Endometrium (tissue), 2 donors: ENCODE data around the gene DAPK1.
A peak's percentile ranks its signal among the peaks of the same experiment; 100 is the strongest.

Experiments used
- FAIRE-seq: peaks from 2 replicates; lab custom pipeline; 2012; peaks lifted over from hg19 to GRCh38; lab: Jason Lieb, UNC
- donor health status: control.
- donor health status: control.

Gene DAPK1

DNA sequence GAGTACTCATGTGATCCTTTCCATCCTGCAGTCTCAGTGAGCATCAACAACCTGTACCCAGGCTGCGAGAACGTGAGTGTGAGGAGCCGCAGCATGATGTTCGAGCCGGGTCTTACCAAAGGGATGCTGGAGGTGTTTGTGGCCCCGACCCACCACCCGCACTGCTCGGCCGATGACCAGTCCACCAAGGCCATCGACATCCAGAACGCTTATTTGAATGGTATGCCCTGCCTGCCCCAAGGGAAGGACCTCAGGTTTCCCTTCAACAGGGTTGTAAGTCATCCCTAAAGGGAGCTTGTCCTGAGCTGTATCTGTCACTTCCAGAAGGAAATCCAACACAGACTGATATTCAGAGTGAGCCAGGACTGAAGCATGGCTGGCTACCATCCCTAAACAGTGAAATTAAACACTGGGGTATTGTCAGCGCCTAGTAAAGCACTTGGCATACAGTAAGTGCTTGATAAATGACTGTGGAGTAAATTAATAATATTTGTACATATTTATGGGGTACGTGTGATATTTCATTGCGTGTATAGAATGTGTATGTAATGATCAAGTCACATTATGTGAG is 188.9 kb downstream of the DAPK1 start:
- no peak for FAIRE-seq

- FAIRE-seq = peak; percentile 91
Measured at GRCh38 chr9:87687207-87687606, 189.5 kb downstream of the DAPK1 start.

DNA sequence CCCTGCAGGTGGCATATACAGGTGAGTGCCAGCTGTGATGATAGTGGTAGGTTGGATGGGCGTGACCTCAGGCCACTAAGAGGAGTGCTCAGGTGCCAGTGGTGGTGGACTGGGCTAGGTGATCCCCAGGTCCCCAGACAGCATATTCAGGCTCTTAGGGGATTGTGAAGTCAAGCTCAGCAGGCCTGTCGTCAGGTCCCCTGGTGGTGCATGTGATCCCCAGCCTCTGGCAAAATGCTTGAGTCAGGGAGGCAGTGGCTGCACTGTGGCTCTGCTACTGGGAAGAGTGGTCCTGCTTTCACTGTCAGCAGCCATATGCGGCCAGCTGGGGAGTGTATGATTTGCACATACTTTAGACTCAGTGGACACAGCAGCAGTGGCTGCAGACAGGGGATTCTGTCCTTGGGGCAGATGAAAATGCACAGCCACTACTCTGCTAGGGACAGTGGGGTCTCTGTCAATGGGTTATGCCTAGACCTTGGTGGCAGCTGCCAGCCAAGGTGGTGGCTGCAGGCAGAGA is 196.6 kb downstream of the DAPK1 start:
- FAIRE-seq = no peak

GRCh38 chr9:87695523-87695922 is 197.9 kb downstream of the DAPK1 start:
- no peak for FAIRE-seq

DNA sequence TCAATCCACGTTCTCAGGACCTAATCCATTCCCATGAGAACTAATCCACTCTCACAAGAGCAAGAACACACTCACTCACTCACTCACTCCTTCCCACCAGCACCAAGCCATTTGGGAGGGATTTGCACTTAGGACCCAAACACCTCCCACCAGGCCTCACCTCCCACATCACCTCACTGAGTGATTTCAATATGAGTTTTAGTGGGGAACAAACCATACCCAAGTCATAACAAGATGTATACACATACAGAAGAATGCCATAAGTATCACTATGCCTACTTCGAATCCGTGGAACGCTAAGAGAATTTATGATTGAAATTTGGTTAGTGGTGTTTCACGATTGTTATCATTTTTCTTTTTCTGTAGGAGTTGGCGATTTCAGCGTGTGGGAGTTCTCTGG is 199.0 kb downstream of the DAPK1 start:
- FAIRE-seq = no peak

DNA sequence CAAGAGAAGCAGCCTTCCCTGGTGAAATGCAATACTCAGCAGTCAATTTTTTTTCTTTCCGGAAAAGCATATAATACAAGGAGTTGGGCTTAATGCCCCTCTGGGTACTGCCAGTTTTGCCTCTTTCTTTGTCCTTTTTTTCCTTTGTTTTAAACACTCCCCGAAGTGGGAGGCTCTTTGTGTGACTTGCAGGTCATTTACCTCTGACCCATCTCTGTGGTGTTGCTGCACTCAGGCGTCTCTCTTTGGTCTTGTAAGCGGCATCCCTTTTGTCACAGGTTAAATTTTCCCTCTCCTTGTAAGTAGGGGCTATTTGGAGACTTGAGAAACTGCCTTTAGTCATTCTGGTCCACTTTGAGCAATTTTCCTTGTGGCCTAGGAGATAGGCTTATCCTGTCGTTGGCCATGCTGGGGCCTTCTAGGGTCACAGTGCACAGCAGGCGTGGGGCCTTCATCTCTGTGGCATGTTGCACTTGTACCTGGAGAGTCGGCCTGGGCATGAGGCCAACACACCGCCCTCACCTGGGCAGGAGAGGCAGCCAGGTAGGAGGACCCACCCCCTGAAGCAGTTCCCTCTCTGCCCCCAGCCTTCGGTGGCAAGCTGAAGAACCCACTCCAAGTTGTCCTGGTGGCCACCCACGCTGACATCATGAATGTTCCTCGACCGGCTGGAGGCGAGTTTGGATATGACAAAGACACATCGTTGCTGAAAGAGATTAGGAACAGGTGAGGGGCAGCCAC is 200.6 kb downstream of the DAPK1 start:
- FAIRE-seq = no peak

DNA sequence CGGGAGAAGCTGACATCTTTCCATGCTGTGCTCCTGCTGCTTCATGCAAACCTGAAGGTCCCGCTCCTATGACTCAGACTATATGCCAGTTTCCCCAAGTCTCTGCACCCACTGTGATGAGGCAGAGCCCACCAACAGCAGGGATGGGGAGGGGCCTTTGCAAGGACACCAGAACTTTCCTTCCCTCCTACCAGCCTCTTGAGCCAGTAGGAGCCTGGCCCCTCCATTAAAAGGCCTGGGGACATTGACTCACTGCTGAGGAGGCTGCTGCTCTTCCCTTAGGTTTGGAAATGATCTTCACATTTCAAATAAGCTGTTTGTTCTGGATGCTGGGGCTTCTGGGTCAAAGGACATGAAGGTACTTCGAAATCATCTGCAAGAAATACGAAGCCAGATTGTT is 202.2 kb downstream of the DAPK1 start:
- no peak for FAIRE-seq

DNA sequence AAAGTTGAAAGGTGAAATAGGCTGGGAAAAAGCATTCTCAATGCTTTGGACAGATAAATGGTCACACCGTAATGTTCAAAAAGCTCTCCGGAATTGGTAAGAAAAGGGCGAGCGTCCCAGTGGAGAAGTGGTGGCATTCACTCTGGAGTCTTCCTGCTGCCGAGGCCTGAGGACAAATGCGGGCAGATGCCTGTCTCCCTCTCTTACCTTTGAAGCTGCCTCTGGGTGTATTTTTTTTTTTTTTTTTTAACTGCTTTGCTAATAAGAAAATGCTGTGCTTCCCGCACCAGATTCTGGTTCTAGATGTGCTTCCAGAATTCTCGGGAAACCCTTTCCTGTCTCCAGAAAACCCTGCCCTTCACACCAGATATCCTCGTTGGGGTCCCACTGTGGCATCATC is 203.8 kb downstream of the DAPK1 start:
- FAIRE-seq = no peak

DNA sequence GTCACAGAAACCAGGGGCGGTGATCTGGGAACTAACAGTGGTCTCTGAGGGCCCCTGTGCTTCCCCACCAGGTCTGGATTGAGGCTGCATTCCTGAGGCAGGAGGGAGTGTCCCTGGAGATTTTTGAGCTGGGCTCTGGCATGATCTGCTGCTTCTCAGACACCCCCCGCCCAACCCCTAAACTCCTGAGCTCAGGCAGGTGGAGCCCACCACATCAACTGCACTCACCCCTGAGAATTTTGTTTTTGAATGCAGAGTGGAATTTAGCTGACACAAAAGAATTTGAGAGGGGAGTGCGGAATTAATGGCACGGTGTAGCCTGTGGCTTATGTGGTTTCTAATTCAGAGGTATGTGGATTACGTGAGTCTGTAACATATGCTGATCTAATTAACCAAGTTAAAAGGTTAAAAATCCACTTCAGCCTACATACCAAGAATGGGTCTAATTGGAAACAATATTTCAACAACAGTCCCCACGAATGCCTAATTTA is 204.3 kb downstream of the DAPK1 start:
- no peak for FAIRE-seq

DNA sequence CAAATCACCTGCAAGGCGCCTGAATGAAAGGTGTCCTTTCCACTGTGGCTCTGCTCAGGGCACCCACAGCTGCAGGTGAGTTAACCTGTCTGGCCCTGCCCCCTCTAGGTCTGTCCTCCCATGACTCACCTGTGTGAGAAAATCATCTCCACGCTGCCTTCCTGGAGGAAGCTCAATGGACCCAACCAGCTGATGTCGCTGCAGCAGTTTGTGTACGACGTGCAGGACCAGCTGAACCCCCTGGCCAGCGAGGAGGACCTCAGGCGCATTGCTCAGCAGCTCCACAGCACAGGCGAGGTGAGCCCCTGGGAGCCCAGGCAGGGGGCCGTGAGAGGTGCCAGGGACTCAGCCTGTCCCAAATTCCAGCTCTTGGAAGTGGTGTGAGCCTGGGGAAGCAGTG is 205.3 kb downstream of the DAPK1 start:
- no peak for FAIRE-seq

GRCh38 chr9:87703636-87704276 is 206.1 kb downstream of the DAPK1 start:
- FAIRE-seq = no peak

DNA sequence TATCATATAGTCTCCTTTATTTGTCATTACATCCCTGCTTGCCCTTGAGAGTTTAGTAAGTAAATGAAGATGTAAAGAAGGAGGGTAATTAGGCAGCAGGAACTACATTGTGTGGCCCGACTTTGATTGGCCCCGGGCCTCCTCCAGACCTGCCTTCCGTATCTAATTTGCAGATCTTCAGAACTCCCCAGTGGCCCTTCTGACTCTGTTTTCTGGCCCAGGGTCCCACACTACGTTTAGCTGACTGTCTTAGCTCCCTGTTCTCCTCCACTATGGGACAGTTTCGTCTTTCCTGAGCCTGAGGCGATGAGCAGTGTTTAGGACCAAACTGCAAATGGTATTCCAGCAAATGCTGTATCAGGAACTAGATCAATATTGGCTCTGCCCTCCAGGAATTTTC is 206.7 kb downstream of the DAPK1 start:
- no peak for FAIRE-seq

- no peak for FAIRE-seq
Measured at GRCh38 chr9:87706066-87706739, 208.5 kb downstream of the DAPK1 start.

GRCh38 chr9:87707805-87708506 is 210.3 kb downstream of the DAPK1 start:
- peak; percentile 72 for FAIRE-seq

- FAIRE-seq = no peak
Measured at GRCh38 chr9:87708546-87708945, 210.9 kb downstream of the DAPK1 start.

DNA sequence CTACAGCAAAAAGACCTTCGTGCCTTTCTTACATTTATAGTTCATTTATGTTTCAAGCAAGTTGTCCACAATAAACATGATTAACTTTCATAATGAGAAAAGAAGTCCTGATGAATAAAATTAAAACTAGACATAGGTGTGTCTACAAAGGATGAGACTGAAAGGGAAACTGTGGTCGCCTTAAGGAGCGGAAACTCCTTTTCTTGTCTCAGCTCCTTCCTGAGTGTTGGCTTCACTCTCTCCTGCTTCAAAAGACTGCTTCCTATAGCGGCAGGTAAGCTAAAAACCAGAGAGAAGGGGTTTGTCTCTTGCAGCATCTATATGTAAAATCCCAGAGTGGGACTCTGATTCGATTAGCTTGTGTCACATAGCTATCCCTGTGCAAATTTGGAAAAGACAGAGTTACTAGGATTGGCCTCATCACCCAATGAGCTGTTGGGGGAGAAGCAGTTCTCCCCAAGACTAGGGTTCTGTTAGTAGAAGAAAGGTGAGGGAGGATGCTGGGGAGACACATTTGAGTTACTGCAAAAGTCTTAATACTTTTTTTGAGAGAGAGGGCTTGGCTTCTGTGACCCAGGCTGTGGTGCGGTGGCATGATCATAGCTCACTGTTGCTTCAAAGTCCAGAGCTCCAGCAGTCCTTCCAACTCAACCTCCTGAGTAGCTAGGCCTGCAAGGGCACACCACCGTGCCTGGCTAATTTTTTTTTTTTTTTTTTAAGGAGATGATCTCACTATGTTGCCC is 211.5 kb downstream of the DAPK1 start:
- FAIRE-seq = no peak

DNA sequence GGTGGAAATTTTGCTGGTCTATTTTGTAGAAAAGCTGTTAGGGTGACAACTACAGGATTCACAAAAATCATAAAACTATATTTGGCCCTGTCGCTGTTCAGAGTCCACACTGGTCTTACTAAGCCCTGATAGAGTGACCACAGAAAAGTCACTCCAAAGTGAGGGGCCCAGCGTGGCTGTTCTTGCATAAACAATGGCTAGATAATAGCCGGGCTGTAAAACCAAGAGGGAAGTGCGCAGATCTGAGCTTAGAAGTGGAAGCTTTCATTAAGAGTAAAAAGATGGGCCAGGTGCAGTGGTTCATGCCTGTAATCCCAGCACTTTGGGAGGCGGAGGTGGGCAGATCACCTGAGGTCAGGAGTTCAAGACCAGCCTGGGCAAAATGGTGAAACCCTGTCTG is 212.8 kb downstream of the DAPK1 start:
- FAIRE-seq = no peak

- no peak for FAIRE-seq
Measured at GRCh38 chr9:87711857-87712800, 214.5 kb downstream of the DAPK1 start.

DNA sequence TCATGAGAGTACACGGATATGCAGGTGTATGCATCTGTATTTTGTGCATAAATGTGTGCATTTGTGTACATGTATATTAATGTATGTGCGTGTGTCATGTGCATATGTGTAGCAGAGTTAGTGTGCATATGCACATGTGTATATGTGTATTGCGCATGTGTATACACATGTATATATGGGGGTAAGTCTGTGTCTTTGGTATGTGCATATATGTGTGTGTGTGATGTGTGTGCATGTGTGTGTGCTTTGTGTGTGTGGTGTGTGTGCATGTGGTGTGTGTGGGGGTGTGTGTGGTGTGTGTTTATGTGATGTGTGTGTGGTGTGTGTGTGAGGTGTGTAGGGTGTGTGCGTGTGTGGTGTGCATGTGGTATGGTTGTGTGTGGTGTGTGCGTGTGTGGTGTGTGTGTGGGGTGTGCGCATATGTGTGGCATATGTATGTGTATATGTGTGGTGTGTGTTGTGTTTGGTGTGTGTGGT is 215.2 kb downstream of the DAPK1 start:
- FAIRE-seq = no peak
